Karpas-422 (cell line): ENCODE data around the gene PAX5. TPM values are rescaled to one million over a fixed set of nuclear protein-coding genes. Genes with fewer than 3 reads are reported as not detected.

ENCODE experiments used
- DNase-seq: peaks from one replicate; pipeline ENCODE4 v3.0.0-alpha.2; 2015
- H2AFZ ChIP-seq: fragments of 200-600 bp; sonication (generic); 2 replicates; pipeline ENCODE4 v1.6.1; 2014; ENCODE audit warnings: antibody characterized with exemption, low read length, mixed read lengths
- H3K27ac ChIP-seq: fragments of 200-600 bp; sonication (generic); 2 replicates; pipeline ENCODE4 v1.5.1; 2014; ENCODE audit warnings: mild to moderate bottlenecking, low read length, moderate library complexity
- H3K27me3 ChIP-seq: fragments of 200-600 bp; sonication (generic); 2 replicates; pipeline ENCODE4 v1.6.1; 2014; ENCODE audit warnings: low read length, mixed read lengths
- H3K36me3 ChIP-seq: fragments of 200-600 bp; sonication (generic); 2 replicates; pipeline ENCODE4 v1.6.1; 2014; ENCODE audit warnings: low read length, mixed read lengths; ENCODE audit not compliant: insufficient read depth
- H3K4me1 ChIP-seq: fragments of 200-600 bp; sonication (generic); 2 replicates; pipeline ENCODE4 v1.6.1; 2014; ENCODE audit warnings: mild to moderate bottlenecking, low read length, mixed read lengths
- H3K4me2 ChIP-seq: fragments of 200-600 bp; sonication (generic); 2 replicates; pipeline ENCODE4 v1.6.1; 2014; ENCODE audit warnings: low read length, low read depth, mild to moderate bottlenecking; ENCODE audit not compliant: poor library complexity, severe bottlenecking
- H3K4me3 ChIP-seq: fragments of 200-600 bp; sonication (generic); 2 replicates; pipeline ENCODE4 v1.5.1; 2014; ENCODE audit warnings: mild to moderate bottlenecking, antibody characterized with exemption, low read length, mixed read lengths
- H3K79me2 ChIP-seq: fragments of 200-600 bp; sonication (generic); 2 replicates; pipeline ENCODE4 v1.6.1; 2014; ENCODE audit warnings: mild to moderate bottlenecking, low read length, mixed read lengths
- H3K9ac ChIP-seq: fragments of 200-600 bp; sonication (generic); 2 replicates; pipeline ENCODE4 v1.6.0; 2014; ENCODE audit warnings: low read length
- H3K9me2 ChIP-seq: fragments of 200-600 bp; sonication (generic), shearing (Covaris generic); replicated peaks from 2 replicates; pipeline ENCODE4 v1.6.0; 2014; ENCODE audit warnings: mild to moderate bottlenecking, low read length, moderate library complexity; ENCODE audit not compliant: insufficient read depth
- H3K9me3 ChIP-seq: fragments of 300-700, 200-600 bp; sonication (generic); 2 replicates; pipeline ENCODE4 v1.6.1; 2014; ENCODE audit warnings: low read length, mixed read lengths
- H4K20me1 ChIP-seq: fragments of 200-600 bp; sonication (generic); 2 replicates; pipeline ENCODE4 v1.6.1; 2014; ENCODE audit warnings: mild to moderate bottlenecking, antibody characterized with exemption, low read length, low read depth; ENCODE audit not compliant: insufficient read depth
- total RNA-seq: library from RNA; depleted of rRNA; stranded (reverse); fragments of >200 nt; shearing (Covaris generic); gene quantifications from 2 replicates; pipeline ENCODE4 v1.2.3, GENCODE V29; 2014; ENCODE audit warnings: low replicate concordance

PAX5 gene
- total RNA-seq, 1 experiment from 2014 or later: 88.9 TPM

- H3K9me2 ChIP-seq: no peaks in the 10 kb centered on the region
- no peaks in the 10 kb centered on the region for H4K20me1 ChIP-seq
- H3K27me3 ChIP-seq: no peaks in the 10 kb centered on the region
- H3K9me3 ChIP-seq: no peaks in the 10 kb centered on the region
- no peak overlapping the region for H3K4me3 ChIP-seq
- peaks cover 54% of the 10 kb centered on the region for H3K79me2 ChIP-seq
- H3K27ac ChIP-seq: no peak overlapping the region
- DNase-seq: no peak
- H3K4me1 ChIP-seq: no peaks in the 10 kb centered on the region
- no peak overlapping the region for H3K4me2 ChIP-seq
- H3K36me3 ChIP-seq: peaks cover 44% of the 10 kb centered on the region
- no peak overlapping the region for H2AFZ ChIP-seq
- no peak overlapping the region for H3K9ac ChIP-seq
Observed at GRCh38 chr9:36881316-36881715, 152.8 kb downstream of the PAX5 start.

GRCh38 chr9:36880075-36880474, 154.0 kb downstream of the PAX5 start:
- H3K4me2 ChIP-seq: no peak overlapping the region
- peaks cover 47% of the 10 kb centered on the region for H3K79me2 ChIP-seq
- no peak overlapping the region for H3K9ac ChIP-seq
- H3K27ac ChIP-seq: no peak overlapping the region
- no peaks in the 10 kb centered on the region for H3K9me3 ChIP-seq
- no peak overlapping the region for H2AFZ ChIP-seq
- peaks cover 31% of the 10 kb centered on the region; the same call in 1 of the 2 replicates for H3K36me3 ChIP-seq
- no peak for DNase-seq
- no peak overlapping the region for H3K4me3 ChIP-seq
- no peaks in the 10 kb centered on the region for H3K9me2 ChIP-seq
- H4K20me1 ChIP-seq: 0 out of 2 replicates have a peak, but pooled peaks cover 4% of the 10 kb centered on the region
- no peaks in the 10 kb centered on the region for H3K4me1 ChIP-seq
- H3K27me3 ChIP-seq: no peaks in the 10 kb centered on the region

- H3K4me2 ChIP-seq: no peak overlapping the region
Observed at GRCh38 chr9:36878986-36879982, 154.8 kb downstream of the PAX5 start.

GRCh38 chr9:36877239-36877638, 156.8 kb downstream of the PAX5 start:
- H3K9ac ChIP-seq: no peak overlapping the region
- H3K4me2 ChIP-seq: no peak overlapping the region
- DNase-seq: no peak
- H4K20me1 ChIP-seq: 0 out of 2 replicates have a peak, but pooled peaks cover 8% of the 10 kb centered on the region
- H3K4me1 ChIP-seq: no peaks in the 10 kb centered on the region; the same call in 1 of the 2 replicates
- H3K36me3 ChIP-seq: peaks cover 24% of the 10 kb centered on the region; the same call in 1 of the 2 replicates
- H3K4me3 ChIP-seq: no peak overlapping the region
- H3K9me3 ChIP-seq: no peaks in the 10 kb centered on the region
- H3K79me2 ChIP-seq: peaks cover 41% of the 10 kb centered on the region
- H2AFZ ChIP-seq: no peak overlapping the region
- no peak overlapping the region for H3K27ac ChIP-seq
- no peaks in the 10 kb centered on the region for H3K27me3 ChIP-seq
- no peaks in the 10 kb centered on the region for H3K9me2 ChIP-seq

More at GRCh38 chr9:36878986-36879982, 154.8 kb downstream of the PAX5 start:
- no peaks in the 10 kb centered on the region for H3K27me3 ChIP-seq
- peaks cover 25% of the 10 kb centered on the region; the same call in 1 of the 2 replicates for H3K36me3 ChIP-seq
- no peak for DNase-seq
- H2AFZ ChIP-seq: no peak overlapping the region
- H3K27ac ChIP-seq: no peak overlapping the region
- H4K20me1 ChIP-seq: 0 out of 2 replicates have a peak, but pooled peaks cover 4% of the 10 kb centered on the region
- peaks cover 48% of the 10 kb centered on the region for H3K79me2 ChIP-seq
- H3K9ac ChIP-seq: no peak overlapping the region
- H3K9me2 ChIP-seq: no peaks in the 10 kb centered on the region
- H3K9me3 ChIP-seq: no peaks in the 10 kb centered on the region
- H3K4me1 ChIP-seq: no peaks in the 10 kb centered on the region
- H3K4me3 ChIP-seq: no peak overlapping the region

- H2AFZ ChIP-seq: no peak overlapping the region
- H3K36me3 ChIP-seq: peaks cover 24% of the 10 kb centered on the region; the same call in 1 of the 2 replicates
- no peak overlapping the region for H3K4me3 ChIP-seq
- peaks cover 51% of the 10 kb centered on the region for H3K79me2 ChIP-seq
- no peaks in the 10 kb centered on the region; the same call in 1 of the 2 replicates for H3K4me1 ChIP-seq
- H3K9me3 ChIP-seq: no peaks in the 10 kb centered on the region
- H3K27me3 ChIP-seq: no peaks in the 10 kb centered on the region
- no peak for DNase-seq
- no peaks in the 10 kb centered on the region for H3K9me2 ChIP-seq
- 0 out of 2 replicates have a peak, but pooled peaks cover 8% of the 10 kb centered on the region for H4K20me1 ChIP-seq
- no peak overlapping the region for H3K27ac ChIP-seq
- no peak overlapping the region for H3K4me2 ChIP-seq
- no peak overlapping the region for H3K9ac ChIP-seq
Observed at GRCh38 chr9:36876056-36876455, 158.0 kb downstream of the PAX5 start.

GRCh38 chr9:36874921-36875320, 159.1 kb downstream of the PAX5 start:
- Histone ChIP-seq H3K36me3 (peaks cover 21% of the 10 kb centered on the region; the same call in 1 of the 2 replicates), H3K27ac (no peak overlapping the region), H3K4me3 (no peak overlapping the region), H3K4me2 (no peak overlapping the region), H3K27me3 (no peaks in the 10 kb centered on the region), H3K9me2 (no peaks in the 10 kb centered on the region), H4K20me1 (0 out of 2 replicates have a peak, but pooled peaks cover 8% of the 10 kb centered on the region), H3K4me1 (no peaks in the 10 kb centered on the region; the same call in 1 of the 2 replicates), H3K9me3 (no peaks in the 10 kb centered on the region), H3K9ac (no peak overlapping the region), H2AFZ (no peak overlapping the region), H3K79me2 (peaks cover 51% of the 10 kb centered on the region)
- DNase-seq: no peak

GRCh38 chr9:36874261-36874660, 159.8 kb downstream of the PAX5 start:
- H3K79me2 ChIP-seq: peaks cover 55% of the 10 kb centered on the region
- DNase-seq: no peak
- no peaks in the 10 kb centered on the region for H3K9me2 ChIP-seq
- H3K27ac ChIP-seq: no peak overlapping the region
- no peaks in the 10 kb centered on the region for H3K9me3 ChIP-seq
- H3K36me3 ChIP-seq: peaks cover 18% of the 10 kb centered on the region; the same call in 1 of the 2 replicates
- no peaks in the 10 kb centered on the region for H3K27me3 ChIP-seq
- no peak overlapping the region for H3K4me3 ChIP-seq
- peaks cover 8% of the 10 kb centered on the region; the same call in 1 of the 2 replicates for H4K20me1 ChIP-seq
- no peak overlapping the region for H3K9ac ChIP-seq
- H2AFZ ChIP-seq: no peak overlapping the region
- no peak overlapping the region for H3K4me2 ChIP-seq
- no peaks in the 10 kb centered on the region; the same call in 1 of the 2 replicates for H3K4me1 ChIP-seq
